Endothelial cell of hepatic sinusoid (primary cell): ENCODE data around the gene HERC2.
"Not testable (repeated sequence)": the region's sequence is repeated elsewhere in the genome, so short reads cannot be mapped to it uniquely, and the experiment has no call there.

Experiments
- in situ Hi-C: cut with HindIII; loops from 2 replicates; pipeline ENCODE4 v1.10.0; 2017; ENCODE audit warnings: low sequenced_read_pairs

HERC2 gene

DNA sequence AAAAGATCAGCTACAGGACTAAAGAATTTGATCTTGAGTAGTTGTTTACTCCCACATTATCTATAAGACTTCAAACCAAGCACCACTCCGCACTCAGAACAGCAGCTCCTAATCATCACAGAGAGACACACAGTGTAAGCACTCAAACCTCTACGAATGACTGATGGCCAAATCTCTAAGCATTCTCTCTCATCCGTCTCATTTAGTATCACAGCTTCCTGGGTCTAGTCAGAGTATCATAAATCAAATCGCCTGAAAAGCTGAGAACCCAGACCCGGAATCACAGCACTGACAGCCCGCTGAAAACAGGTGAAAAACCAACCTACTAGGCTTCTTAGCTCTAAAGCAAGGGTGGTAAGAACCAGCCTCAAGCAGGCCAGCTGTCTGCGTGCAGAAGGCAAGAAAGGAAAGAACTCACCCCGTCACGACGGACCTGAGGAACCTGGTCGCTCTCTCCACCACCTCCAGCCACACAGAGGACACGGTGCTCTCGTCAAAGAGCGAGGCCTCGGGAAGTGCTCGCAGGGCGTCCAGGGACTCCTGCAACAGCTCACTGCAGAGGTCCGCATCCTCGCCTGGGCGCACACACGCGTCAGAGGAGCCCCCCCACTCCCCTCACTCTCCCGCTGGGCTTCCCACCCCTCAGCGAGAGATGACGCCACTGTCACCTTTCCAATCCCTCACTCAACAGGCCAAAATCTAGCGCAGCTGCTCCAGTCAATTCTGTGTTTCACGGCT is 47.9 kb downstream of the HERC2 start:
- in situ Hi-C loops, result no loop called here

GRCh38 chr15:28273468-28273867 is 48.5 kb downstream of the HERC2 start:
- in situ Hi-C loops, result no loop called here

DNA sequence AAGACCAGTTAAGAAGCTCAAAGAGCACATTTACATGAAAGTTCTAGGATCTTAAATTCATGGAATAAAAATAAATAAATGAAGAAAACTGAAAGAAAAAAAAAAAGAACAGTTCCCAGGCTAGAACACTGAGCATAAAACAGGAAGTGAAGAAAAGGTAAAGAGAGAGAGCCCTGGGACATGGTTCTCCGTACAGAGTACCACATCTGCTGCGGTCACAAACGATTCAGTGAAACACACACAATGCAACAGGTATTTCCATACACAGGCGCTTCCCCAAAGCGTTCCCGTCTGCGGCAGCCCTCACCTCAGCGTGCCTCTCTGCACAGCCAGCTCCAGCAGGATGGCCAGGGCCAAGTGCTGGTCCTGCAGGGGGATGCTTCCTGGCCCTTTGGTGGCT is 49.4 kb downstream of the HERC2 start:
- in situ Hi-C loops, result no loop called here

DNA sequence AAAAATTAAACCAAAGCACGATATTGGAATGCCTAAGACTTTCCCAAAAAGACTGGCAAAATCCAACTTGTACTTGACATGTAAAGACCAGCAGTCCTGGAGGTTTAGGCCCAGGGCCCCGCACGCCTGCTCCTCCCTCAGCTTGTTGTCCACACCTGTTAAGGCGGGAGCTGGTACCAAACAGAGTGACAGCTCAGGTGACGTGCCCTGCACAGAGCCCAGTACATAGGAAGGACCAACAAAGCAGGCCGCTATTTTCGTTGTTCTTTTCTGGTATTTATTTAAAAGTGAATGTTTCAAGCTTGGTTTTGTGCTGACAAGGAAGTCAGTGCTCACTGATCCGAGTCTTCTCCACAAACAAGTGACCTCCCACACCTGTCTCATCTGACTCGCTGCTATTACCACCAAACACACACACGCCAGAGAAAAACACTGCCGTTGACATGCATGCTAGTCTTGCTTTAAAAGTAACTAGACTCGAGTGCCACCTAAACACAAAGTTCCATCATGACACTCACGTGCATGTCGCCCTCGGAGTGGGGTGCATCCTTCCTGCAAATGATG is 50.2 kb downstream of the HERC2 start:
- in situ Hi-C loops, result no loop called here

GRCh38 chr15:28269097-28269496 is 52.9 kb downstream of the HERC2 start:
- in situ Hi-C loops, result no loop called here

DNA sequence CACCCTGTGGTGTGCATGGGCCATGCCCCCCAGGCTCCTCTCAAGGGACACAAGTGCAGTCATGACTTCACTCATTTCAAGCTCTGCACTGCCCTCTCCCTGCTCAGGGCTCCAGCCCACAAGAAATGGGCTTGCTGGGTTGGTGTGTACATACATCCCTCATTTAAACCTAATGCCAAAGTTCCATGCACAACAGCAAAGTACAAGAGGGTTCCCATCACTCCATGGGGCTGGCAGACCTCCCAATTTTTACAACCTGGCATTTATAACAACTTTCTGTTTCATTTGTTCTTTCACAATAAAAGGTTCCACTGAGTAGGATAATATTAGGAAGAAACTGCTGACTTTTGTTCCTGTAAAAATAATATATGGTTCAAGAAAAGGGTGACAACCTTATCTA is 54.3 kb downstream of the HERC2 start:
- in situ Hi-C loops, result no loop called here

DNA sequence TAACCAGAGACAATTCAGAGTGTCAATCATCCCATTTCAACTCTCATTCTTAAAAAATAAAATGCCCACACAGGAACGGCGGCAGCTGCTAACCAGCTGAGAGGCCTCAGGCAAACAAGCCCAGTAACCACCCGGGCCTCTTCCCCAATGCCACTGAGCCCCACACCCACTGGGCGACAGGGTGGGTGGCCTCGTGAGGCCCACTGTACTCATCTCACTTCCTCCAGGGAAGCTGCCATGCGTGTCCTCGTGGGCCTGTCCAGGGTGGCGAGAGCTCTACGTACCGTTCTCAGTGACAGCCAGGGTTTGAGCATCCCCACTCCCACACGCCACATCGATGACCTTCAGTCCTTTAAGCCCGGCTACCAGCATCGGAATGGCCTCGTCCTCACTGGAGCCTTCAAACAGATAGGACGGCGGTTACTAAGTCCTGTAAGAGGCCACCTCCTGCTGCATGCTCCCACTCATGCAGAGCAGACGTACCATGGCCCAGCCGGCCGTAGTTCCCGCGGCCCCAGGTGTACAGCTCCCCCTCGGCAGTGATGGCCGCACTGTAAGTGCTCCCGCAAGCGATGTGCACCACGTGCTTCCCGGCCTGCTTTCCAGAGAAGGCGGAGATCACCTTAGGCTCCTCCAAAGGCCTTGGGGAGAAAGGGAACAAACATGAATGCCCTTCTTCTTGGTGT is 56.5 kb downstream of the HERC2 start:
- in situ Hi-C loops, result no loop called here

GRCh38 chr15:28264166-28264565 is 57.8 kb downstream of the HERC2 start:
- in situ Hi-C loops, result no loop called here

DNA sequence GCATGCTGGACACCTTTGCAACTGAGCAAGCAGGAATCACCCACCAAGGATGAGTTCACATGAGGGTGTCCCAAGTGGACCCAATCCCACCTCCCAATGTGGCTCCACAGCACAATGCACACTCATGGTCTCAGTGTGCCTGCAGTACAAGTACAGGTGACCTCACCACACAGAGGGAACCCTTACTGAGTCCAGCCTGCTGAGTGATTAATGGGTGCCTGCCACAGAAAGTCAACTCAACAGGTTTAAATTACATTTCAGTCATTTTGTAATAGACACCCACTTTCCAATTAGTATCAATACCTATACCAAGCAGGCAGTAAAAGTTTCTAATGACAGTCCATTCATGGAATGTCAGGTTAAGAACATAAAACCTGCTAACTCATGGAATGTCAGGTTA is 59.5 kb downstream of the HERC2 start:
- in situ Hi-C loops, result no loop called here

DNA sequence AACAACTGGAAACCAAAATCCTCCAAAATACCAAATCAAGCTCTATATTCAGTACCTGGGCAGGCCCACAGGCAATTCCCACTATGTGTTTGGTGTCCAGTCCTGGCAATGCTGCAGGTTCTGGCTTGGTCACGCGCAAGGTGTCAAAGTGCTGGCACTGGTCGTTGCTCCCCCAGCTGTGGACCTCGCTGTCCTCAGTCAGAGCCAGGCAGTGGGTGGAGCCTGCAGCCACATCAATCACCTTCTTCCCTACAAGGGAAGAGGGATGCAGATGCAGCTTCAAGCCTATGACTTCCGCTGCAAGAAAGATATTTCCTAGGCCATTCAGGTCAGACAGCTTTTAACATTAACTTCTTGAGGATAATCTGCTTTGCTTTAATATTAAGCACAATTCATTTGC is 61.3 kb downstream of the HERC2 start:
- in situ Hi-C loops, result no loop called here

DNA sequence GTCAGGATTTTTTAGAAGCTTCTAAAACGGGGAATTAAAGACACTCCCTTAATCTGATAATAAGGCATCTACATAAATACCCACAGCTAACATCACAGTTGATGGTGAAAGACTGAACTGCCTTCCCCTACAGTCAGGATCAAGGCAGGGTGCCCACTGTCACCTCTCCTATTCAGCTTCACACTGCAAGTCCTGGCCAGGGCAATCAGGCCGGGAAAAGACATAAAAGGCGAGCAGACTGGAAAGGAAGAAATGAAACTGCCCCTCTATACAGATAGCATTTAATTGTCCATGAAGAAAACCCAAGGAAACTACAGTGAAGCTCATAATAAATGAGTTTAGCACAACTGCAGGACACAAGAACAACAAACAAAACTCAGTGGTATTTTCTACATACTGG is 61.7 kb downstream of the HERC2 start:
- in situ Hi-C loops, result no loop called here

GRCh38 chr15:28255965-28256364 is 66.0 kb downstream of the HERC2 start:
- in situ Hi-C loops, result no loop called here

DNA sequence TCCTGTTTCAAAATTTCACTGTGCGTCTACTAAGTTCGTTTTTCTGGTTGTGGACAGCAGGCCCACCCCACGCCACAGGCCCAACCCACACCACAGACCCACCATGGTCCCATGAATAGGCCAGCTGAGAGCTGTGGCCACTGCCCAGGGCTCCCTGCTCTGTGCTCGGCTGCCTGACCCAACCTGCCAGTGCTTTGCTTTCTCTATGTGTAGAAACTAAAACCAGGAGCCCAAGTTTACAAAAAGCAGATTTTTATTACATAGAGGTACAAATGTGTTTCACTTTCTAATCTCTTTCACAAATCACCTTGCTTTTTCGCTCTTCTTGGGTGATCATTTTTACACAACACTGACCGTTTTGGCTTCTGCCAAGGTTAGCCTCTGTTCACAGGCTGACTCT is 69.1 kb downstream of the HERC2 start:
- in situ Hi-C loops, result no loop called here

GRCh38 chr15:28246605-28247004 is 75.4 kb downstream of the HERC2 start:
- in situ Hi-C loops, result no loop called here

DNA sequence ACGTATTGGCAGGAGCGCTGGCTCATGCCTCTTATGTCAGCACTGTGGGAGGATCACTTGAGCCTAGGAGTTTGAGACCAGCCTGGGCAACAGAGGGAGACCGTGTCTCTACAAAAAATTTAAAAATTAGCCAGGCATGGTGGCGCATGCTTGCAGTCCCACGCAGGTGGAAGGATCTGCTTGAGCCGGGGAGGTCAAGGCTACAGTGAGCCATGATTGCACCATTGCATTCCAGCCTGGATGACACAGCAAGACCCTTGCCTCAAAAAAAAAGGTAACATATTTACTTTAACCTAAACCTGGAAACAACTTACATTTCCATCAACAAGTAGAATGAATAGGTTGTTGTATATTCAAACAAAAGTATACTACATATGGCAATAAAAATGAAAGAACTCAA is 78.1 kb downstream of the HERC2 start:
- in situ Hi-C loops, result no loop called here

DNA sequence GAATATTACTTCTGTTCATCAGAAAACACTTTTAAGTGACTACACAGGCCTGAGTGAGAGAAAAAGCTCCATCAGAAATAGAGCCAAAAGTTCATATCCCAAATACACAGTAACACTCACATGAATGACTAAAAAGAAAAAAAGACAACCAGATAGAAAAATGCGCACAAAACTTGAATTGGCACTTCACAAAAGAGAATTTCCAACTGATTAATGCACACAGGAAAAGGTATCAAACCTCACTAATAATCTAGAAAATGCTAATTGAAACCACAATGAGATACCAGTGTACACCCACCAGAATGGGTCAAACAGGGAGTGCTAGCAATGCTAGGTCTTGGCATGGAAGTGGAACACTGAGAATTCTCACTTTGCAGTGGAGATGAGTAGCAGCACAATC is 78.6 kb downstream of the HERC2 start:
- in situ Hi-C loops, result no loop called here

GRCh38 chr15:28238296-28238695 is 83.7 kb downstream of the HERC2 start:
- in situ Hi-C loops, result not testable (repeated sequence)

- in situ Hi-C loops, result not testable (repeated sequence)
Measured at GRCh38 chr15:28231743-28232142, 90.2 kb downstream of the HERC2 start.

DNA sequence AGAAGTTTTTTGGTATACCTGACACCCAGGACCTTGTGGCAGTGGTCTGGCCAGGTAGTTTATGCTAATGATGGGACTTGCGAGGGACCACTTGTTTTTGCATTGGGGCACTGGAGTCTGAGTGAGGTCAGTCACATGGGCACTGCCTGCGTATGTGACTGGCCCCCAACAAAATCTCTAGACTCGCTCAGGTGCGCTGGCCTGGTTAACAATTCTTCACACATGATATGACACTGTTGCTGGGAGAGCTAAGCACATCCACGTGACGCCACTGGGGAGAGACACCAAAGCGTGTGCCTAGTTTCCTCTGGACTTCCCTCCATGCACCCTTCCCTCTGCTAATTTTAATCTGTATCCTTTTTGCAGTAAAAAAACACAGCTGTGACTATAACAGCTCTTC is 90.6 kb downstream of the HERC2 start:
- in situ Hi-C loops, result not testable (repeated sequence)

DNA sequence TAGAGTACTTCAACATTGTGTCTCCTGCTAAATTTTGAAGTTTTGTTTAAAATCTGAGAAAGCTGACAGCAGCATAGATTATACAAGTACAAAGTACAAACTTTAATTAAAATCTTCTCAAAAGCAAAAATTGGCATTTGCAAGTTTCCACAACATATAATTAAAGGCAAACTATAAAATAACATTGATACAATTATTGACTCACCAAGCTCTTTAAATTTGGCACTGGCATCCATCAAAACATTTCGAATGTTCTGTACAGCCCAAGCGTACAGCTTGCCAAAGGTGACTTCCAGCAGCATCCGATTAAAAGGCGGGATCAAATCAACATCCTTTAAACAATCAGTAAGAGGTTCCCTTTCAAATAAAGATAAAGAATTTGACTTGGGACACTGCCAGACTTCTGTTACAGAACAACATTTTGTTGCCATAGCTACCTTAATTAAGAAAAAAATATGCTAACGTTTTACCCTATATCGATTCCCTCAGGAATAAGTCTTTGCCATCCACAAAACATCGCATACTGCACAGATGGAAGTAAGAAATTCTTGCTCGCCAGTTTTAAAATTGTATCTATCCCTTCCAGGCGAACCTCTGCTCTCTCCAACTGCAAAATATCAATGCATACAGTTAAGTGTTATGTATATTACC is 92.9 kb downstream of the HERC2 start:
- in situ Hi-C loops, result not testable (repeated sequence)

GRCh38 chr15:28228096-28228495 is 93.9 kb downstream of the HERC2 start:
- in situ Hi-C loops, result no loop called here

GRCh38 chr15:28227303-28227702 is 94.7 kb downstream of the HERC2 start:
- in situ Hi-C loops, result not testable (repeated sequence)
